WTC11 (cell line): ENCODE data around the gene ASIC1. TPM values are rescaled to one million over a fixed set of nuclear protein-coding genes. Genes with fewer than 3 reads are reported as not detected.

Experiments
- ATAC-seq: fragments of 200-7000 bp; cut with Tn5 transposase; 2 replicates; pipeline ENCODE4 v1.10.0; 2021; ENCODE audit warnings: mild to moderate bottlenecking, moderate library complexity
- CTCF ChIA-PET: fragments of 300-600 bp; sonication (Branson Sonifier 250); formaldehyde crosslinking; loops from one replicate; lab custom pipeline; 2021; ENCODE audit warnings: antibody characterized with exemption; lab: Charles Lee
- POLR2A ChIA-PET: fragments of 350-600 bp; sonication (Branson Sonifier 250); formaldehyde crosslinking; loops from one replicate; lab custom pipeline; 2021; ENCODE audit warnings: antibody characterized with exemption; lab: Charles Lee
- DNase-seq: peaks from one replicate; pipeline ENCODE4 v3.0.0; 2021; ENCODE audit warnings: low spot score
- H3K27ac Mint-ChIP-seq: 2 replicates; pipeline ENCODE4 v1.8.0; 2021; ENCODE audit warnings: mixed read lengths
- H3K27me3 Mint-ChIP-seq: 2 replicates; pipeline ENCODE4 v1.8.0; 2021; ENCODE audit warnings: low read depth, mild to moderate bottlenecking, moderate library complexity, mixed read lengths
- H3K36me3 Mint-ChIP-seq: 2 replicates; pipeline ENCODE4 v1.8.0; 2021; ENCODE audit warnings: mixed read lengths
- H3K4me1 Mint-ChIP-seq: 2 replicates; pipeline ENCODE4 v1.8.0; 2022; ENCODE audit warnings: mixed read lengths
- H3K4me3 Mint-ChIP-seq: 2 replicates; pipeline ENCODE4 v1.8.0; 2021; ENCODE audit warnings: mild to moderate bottlenecking, moderate library complexity, mixed read lengths
- H3K9me3 Mint-ChIP-seq: 2 replicates; pipeline ENCODE4 v1.8.0; 2021; ENCODE audit warnings: mixed read lengths
- AR ChIP-seq: fragments of 250-450 bp; sonication (Bioruptor Pico); IDR thresholded peaks from 2 replicates; pipeline ENCODE4 v1.9.0; 2021; ENCODE audit warnings: mild to moderate bottlenecking
- CREM ChIP-seq: sonication (generic); formaldehyde crosslinking; IDR thresholded peaks from 2 replicates; pipeline ENCODE4 v1.8.1; 2022; ENCODE audit warnings: mild to moderate bottlenecking, missing genetic modification reagents, moderate library complexity
- CTCF ChIP-seq: fragments of 200-600 bp; IDR thresholded peaks from 2 replicates; pipeline ENCODE4 v1.8.0; 2022; ENCODE audit warnings: antibody characterized with exemption
- ERG ChIP-seq: fragments of 250-450 bp; sonication (Bioruptor Pico); IDR thresholded peaks from 2 replicates; pipeline ENCODE4 v1.8.0; 2021; ENCODE audit warnings: mild to moderate bottlenecking
- FOXJ3 ChIP-seq: sonication (generic); formaldehyde crosslinking; IDR thresholded peaks from 2 replicates; pipeline ENCODE4 v1.9.0; 2021; ENCODE audit warnings: missing genetic modification reagents, mild to moderate bottlenecking, borderline replicate concordance
- GRHL2 ChIP-seq: fragments of 250-450 bp; sonication (Bioruptor Pico); IDR thresholded peaks from 2 replicates; pipeline ENCODE4 v1.8.0; 2022; ENCODE audit warnings: mild to moderate bottlenecking, moderate library complexity; ENCODE audit not compliant: insufficient replicate concordance, severe bottlenecking
- GTF2I ChIP-seq: fragments of 250-450 bp; sonication (Bioruptor Pico); conservative IDR thresholded peaks from 2 replicates; pipeline ENCODE4 v1.4.0; 2021; ENCODE audit warnings: mild to moderate bottlenecking
- JAZF1 ChIP-seq: fragments of 250-450 bp; sonication (Bioruptor Pico); IDR thresholded peaks from 2 replicates; pipeline ENCODE4 v1.9.0; 2021; ENCODE audit warnings: moderate library complexity, mild to moderate bottlenecking, inconsistent platforms
- JUN ChIP-seq: sonication (generic); formaldehyde crosslinking; IDR thresholded peaks from 2 replicates; pipeline ENCODE4 v1.8.0; 2023; ENCODE audit warnings: mild to moderate bottlenecking, missing genetic modification reagents
- MYBL2 ChIP-seq: sonication (generic); formaldehyde crosslinking; IDR thresholded peaks from 2 replicates; pipeline ENCODE4 v1.8.1; 2023; ENCODE audit warnings: mild to moderate bottlenecking, moderate library complexity, missing genetic modification reagents
- NR2C2 ChIP-seq: sonication (generic); formaldehyde crosslinking; IDR thresholded peaks from 2 replicates; pipeline ENCODE4 v1.8.0; 2022; ENCODE audit warnings: mild to moderate bottlenecking, missing genetic modification reagents
- RELA ChIP-seq: sonication (generic); formaldehyde crosslinking; IDR thresholded peaks from 2 replicates; pipeline ENCODE4 v1.8.1; 2022; ENCODE audit warnings: missing genetic modification reagents, mild to moderate bottlenecking, borderline replicate concordance
- SMAD4 ChIP-seq: sonication (generic); formaldehyde crosslinking; IDR thresholded peaks from 2 replicates; pipeline ENCODE4 v1.8.0; 2022; ENCODE audit warnings: mild to moderate bottlenecking, missing genetic modification reagents
- TCF7 ChIP-seq: sonication (generic); formaldehyde crosslinking; IDR thresholded peaks from 2 replicates; pipeline ENCODE4 v1.8.0; 2022; ENCODE audit warnings: mild to moderate bottlenecking, low read depth, missing genetic modification reagents, moderate library complexity
- ZBTB21 ChIP-seq: sonication (generic); formaldehyde crosslinking; IDR thresholded peaks from 2 replicates; pipeline ENCODE4 v1.8.1; 2023; ENCODE audit warnings: mild to moderate bottlenecking, missing genetic modification reagents, borderline replicate concordance
- ZNF416 ChIP-seq: fragments of 250-450 bp; sonication (Bioruptor Pico); IDR thresholded peaks from 2 replicates; pipeline ENCODE4 v1.9.0; 2021; ENCODE audit warnings: mild to moderate bottlenecking, inconsistent platforms
- ZNF671 ChIP-seq: fragments of 250-450 bp; sonication (Bioruptor Pico); IDR thresholded peaks from 2 replicates; pipeline ENCODE4 v1.8.0; 2021; ENCODE audit warnings: mild to moderate bottlenecking
- total RNA-seq: library from RNA; stranded (reverse); gene quantifications from 3 replicates; pipeline ENCODE4 v1.2.3, GENCODE V29; 2021
- TF ChIP-seq, protein P1 (sequence below): sonication (generic); formaldehyde crosslinking; conservative IDR thresholded peaks from 2 replicates; pipeline ENCODE4 v1.8.1; 2023; ENCODE audit warnings: mild to moderate bottlenecking, low read depth, missing genetic modification reagents, moderate library complexity
- TF ChIP-seq, protein P2 (sequence below): sonication (generic); formaldehyde crosslinking; IDR thresholded peaks from 2 replicates; pipeline ENCODE4 v1.8.1; 2023; ENCODE audit warnings: mild to moderate bottlenecking, missing genetic modification reagents, moderate library complexity

ASIC1 gene
- total RNA-seq, 1 experiment from 2014 or later: 4.9 TPM

DNA sequence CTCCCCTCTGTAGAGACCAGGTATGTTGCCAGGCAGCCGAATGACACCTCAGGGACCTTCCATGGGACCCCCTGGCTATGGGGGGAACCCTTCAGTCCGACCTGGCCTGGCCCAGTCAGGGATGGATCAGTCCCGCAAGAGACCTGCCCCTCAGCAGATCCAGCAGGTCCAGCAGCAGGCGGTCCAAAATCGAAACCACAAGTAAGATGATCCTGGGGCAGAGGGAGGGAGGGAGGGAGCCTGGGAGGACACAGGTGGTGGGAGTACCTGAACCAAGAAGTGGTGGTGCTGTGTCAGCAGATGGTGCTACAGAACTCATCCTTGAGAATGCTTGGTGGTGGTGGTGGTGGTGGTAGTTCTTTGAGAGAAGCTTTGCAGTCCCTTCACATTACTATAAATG is 28.8 kb downstream of the ASIC1 start:
- Mint-ChIP-seq H3K4me3 (peak overlapping the region; percentile 89), H3K36me3 (peaks cover 45% of the 10 kb centered on the region), H3K27me3 (peaks cover 16% of the 10 kb centered on the region), H3K27ac (peak overlapping the region; percentile 89), H3K9me3 (no peaks in the 10 kb centered on the region)
- CTCF ChIA-PET: interaction anchor here (1.1 to 2.6 kb wide), 7 partner anchors 12 to 228 kb away, joined by 3 to 78 read pairs (median 13); partner anchors contain the start of gene COX14
- TF ChIP-seq ERG (CRISPR knock-in tag): no peak
- TF ChIP-seq GRHL2: no peak
- TF ChIP-seq TCF7 (CRISPR knock-in tag): no peak
- no peak for TF ChIP-seq ZBTB21
- TF ChIP-seq RELA (CRISPR knock-in tag): no peak
- no peak for TF ChIP-seq AR
- TF ChIP-seq ZNF671 (CRISPR knock-in tag): no peak
- TF ChIP-seq CTCF: no peak
- no peak for TF ChIP-seq JAZF1 (CRISPR knock-in tag)
- TF ChIP-seq FOXJ3: no peak
- TF ChIP-seq, protein P1, sequence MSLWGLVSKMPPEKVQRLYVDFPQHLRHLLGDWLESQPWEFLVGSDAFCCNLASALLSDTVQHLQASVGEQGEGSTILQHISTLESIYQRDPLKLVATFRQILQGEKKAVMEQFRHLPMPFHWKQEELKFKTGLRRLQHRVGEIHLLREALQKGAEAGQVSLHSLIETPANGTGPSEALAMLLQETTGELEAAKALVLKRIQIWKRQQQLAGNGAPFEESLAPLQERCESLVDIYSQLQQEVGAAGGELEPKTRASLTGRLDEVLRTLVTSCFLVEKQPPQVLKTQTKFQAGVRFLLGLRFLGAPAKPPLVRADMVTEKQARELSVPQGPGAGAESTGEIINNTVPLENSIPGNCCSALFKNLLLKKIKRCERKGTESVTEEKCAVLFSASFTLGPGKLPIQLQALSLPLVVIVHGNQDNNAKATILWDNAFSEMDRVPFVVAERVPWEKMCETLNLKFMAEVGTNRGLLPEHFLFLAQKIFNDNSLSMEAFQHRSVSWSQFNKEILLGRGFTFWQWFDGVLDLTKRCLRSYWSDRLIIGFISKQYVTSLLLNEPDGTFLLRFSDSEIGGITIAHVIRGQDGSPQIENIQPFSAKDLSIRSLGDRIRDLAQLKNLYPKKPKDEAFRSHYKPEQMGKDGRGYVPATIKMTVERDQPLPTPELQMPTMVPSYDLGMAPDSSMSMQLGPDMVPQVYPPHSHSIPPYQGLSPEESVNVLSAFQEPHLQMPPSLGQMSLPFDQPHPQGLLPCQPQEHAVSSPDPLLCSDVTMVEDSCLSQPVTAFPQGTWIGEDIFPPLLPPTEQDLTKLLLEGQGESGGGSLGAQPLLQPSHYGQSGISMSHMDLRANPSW (CRISPR knock-in tag): no peak
- TF ChIP-seq SMAD4 (CRISPR knock-in tag): no peak
- TF ChIP-seq ZNF416 (CRISPR knock-in tag): no peak
- no peak for TF ChIP-seq MYBL2 (CRISPR knock-in tag)
- TF ChIP-seq, protein P2, sequence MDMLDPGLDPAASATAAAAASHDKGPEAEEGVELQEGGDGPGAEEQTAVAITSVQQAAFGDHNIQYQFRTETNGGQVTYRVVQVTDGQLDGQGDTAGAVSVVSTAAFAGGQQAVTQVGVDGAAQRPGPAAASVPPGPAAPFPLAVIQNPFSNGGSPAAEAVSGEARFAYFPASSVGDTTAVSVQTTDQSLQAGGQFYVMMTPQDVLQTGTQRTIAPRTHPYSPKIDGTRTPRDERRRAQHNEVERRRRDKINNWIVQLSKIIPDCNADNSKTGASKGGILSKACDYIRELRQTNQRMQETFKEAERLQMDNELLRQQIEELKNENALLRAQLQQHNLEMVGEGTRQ: no peak
- no peak for TF ChIP-seq GTF2I (CRISPR knock-in tag)
- no peak for TF ChIP-seq NR2C2
- no peak for TF ChIP-seq CREM
- TF ChIP-seq JUN: no peak
- TF ChIP-seq, all 79 proteins: peak for 0
- ATAC-seq (no peak), DNase-seq (no peak)
- H3K4me1 Mint-ChIP-seq: peaks cover 18% of the 10 kb centered on the region
- POLR2A ChIA-PET: no interaction called here
